ENCODE data around the gene SLC25A13.

SLC25A13 gene

DNA sequence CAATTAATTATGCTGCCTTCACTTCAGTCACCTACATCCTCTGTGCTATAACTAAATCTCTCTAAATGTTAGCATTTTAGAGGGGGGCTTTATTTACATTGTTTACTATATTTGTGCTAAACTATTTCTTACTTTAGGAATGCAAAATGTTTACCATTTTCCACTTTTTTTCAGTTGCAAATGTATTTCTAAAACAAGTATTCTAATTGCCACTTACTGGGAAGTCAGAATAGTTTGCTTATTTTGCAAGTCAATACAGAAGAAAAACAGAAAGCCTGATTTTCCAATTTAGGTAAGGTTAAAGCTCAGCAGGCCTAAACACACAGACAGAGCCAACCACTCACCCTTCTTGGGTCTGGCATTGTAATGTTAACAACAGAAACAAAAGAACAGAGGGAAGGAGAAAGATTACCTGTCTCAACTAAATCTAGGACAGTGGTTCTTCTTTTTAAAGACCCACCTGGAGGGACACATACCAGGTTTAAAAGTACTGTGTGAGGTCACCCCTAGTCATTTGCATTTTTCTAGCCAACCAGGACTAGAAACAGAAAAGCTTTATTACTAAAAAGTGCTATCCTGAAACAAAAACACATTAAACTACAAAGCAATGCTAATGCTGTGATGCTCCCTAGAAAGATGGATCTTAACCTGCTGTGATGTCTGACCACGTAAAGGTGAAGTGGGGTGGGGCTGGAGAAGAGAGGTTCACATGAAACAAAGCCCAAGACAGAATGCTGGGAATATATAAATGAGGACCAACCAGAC lies 178.2 kb downstream of the SLC25A13 start:
- H3K27ac ChIP-seq (replicated peaks; ENCODE audit: low read length): no peak overlapping the region
- no CpG with 5 or more reads among the region's 1 CpG for WGBS, 2 donors (ENCODE audit: extremely low coverage in 2 of 2, insufficient read length in 2 of 2, insufficient replicate concordance in 1 of 2)
- no peak for DNase-seq (ENCODE audit: low spot score)
- H3K4me2 ChIP-seq (ENCODE audit: insufficient read depth, low read length, poor library complexity, severe bottlenecking): no peak overlapping the region
- H3K14ac ChIP-seq (ENCODE audit: low read length): no peak overlapping the region
- H3K36me3 ChIP-seq (replicated peaks in 1 of 2; ENCODE audit: control insufficient read depth in 2 of 2, insufficient read depth in 2 of 2, low read length in 2 of 2): peaks cover 6 to 55% of the 10 kb centered on the region in 2 donors
- H3K4ac ChIP-seq (ENCODE audit: low read length): no peak overlapping the region
- no peak overlapping the region for H2BK15ac ChIP-seq (ENCODE audit: low read length)
- no peak overlapping the region for H2BK120ac ChIP-seq (ENCODE audit: low read depth, low read length)
- H4K91ac ChIP-seq (ENCODE audit: low read depth, low read length, poor library complexity): no peak overlapping the region
- no peak overlapping the region for H2BK12ac ChIP-seq (ENCODE audit: low read length)
- no peaks in the 10 kb centered on the region for H3K27me3 ChIP-seq (ENCODE audit: control insufficient read depth in 3 of 3, insufficient read depth in 3 of 3, low read depth in 1 of 3, low read length in 3 of 3)
- no peak overlapping the region for H3K18ac ChIP-seq (ENCODE audit: low read length)
- no peaks in the 10 kb centered on the region for H3K9me3 ChIP-seq (replicated peaks in 1 of 2; ENCODE audit: control insufficient read depth in 2 of 2, insufficient read depth in 1 of 2, low read depth in 1 of 2, low read length in 2 of 2)
- no peak overlapping the region for H3K4me3 ChIP-seq (ENCODE audit: low read length in 2 of 2)
- H3K9ac ChIP-seq (ENCODE audit: low read depth, low read length, poor library complexity): no peak overlapping the region
- no peak overlapping the region for H3K23ac ChIP-seq (ENCODE audit: low read depth, low read length, poor library complexity)
- no peak overlapping the region for H2AFZ ChIP-seq (ENCODE audit: low read length)
- no peak overlapping the region for H4K8ac ChIP-seq (ENCODE audit: low read depth, low read length)
- no peaks in the 10 kb centered on the region for H3K79me1 ChIP-seq (ENCODE audit: low read depth, low read length)
- no peak overlapping the region for H2AK5ac ChIP-seq (ENCODE audit: low read depth, low read length)
- H2BK5ac ChIP-seq (ENCODE audit: low read length): no peak overlapping the region
- peaks cover 1 to 2% of the 10 kb centered on the region in 2 donors for H3K4me1 ChIP-seq (ENCODE audit: control insufficient read depth in 2 of 2, insufficient read depth in 1 of 2, low read depth in 1 of 2, low read length in 2 of 2)

DNA sequence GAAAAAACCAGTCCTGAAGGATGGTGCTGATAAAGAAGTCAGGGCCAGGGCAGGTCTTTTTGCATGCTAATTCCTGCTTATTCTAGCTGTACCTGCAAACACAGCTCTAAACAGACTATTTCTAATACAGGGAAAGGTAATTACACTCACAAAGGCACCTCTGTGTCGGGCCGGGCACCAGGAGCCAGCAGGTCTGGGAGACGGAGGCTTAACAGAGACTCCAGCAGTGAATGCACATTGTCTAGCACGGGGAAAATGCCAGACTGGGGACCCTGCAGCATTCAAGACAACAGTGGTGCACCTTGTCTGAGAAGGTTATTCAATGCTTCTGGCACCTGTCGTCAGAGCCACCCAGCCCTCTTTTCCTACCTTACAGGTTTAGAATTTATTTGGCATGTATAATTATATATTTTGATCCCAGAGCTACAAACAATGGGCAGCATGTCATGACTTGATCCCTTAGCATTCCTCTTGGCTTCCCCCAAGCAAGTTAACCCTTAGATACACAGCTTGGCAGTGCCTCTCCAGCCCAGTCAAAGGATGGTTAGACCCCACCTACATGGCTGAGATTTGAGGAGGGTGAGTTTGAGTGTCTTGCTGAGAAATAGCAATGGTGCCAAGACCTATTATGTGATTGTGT lies 185.2 kb downstream of the SLC25A13 start:
- Histone ChIP-seq H2BK5ac (ENCODE audit: low read length) (no peak overlapping the region), H2BK120ac (ENCODE audit: low read depth, low read length) (no peak overlapping the region), H3K9me3 (replicated peaks in 1 of 2; ENCODE audit: control insufficient read depth in 2 of 2, insufficient read depth in 1 of 2, low read depth in 1 of 2, low read length in 2 of 2) (no peaks in the 10 kb centered on the region), H3K4ac (ENCODE audit: low read length) (no peak overlapping the region), H2AK5ac (ENCODE audit: low read depth, low read length) (no peak overlapping the region), H3K27ac (replicated peaks; ENCODE audit: low read length) (no peak overlapping the region), H3K27me3 (ENCODE audit: control insufficient read depth in 3 of 3, insufficient read depth in 3 of 3, low read depth in 1 of 3, low read length in 3 of 3) (no peaks in the 10 kb centered on the region), H4K91ac (ENCODE audit: low read depth, low read length, poor library complexity) (no peak overlapping the region), H3K36me3 (replicated peaks in 1 of 2; ENCODE audit: control insufficient read depth in 2 of 2, insufficient read depth in 2 of 2, low read length in 2 of 2) (peaks cover 0 to 40% of the 10 kb centered on the region in 2 donors), H3K4me3 (ENCODE audit: low read length in 2 of 2) (no peak overlapping the region), H2AFZ (ENCODE audit: low read length) (no peak overlapping the region), H4K8ac (ENCODE audit: low read depth, low read length) (no peak overlapping the region), H3K18ac (ENCODE audit: low read length) (no peak overlapping the region), H3K23ac (ENCODE audit: low read depth, low read length, poor library complexity) (no peak overlapping the region), H3K9ac (ENCODE audit: low read depth, low read length, poor library complexity) (no peak overlapping the region), H3K79me1 (ENCODE audit: low read depth, low read length) (no peaks in the 10 kb centered on the region), H2BK12ac (ENCODE audit: low read length) (no peak overlapping the region), H2BK15ac (ENCODE audit: low read length) (no peak overlapping the region), H3K4me2 (ENCODE audit: insufficient read depth, low read length, poor library complexity, severe bottlenecking) (no peak overlapping the region), H3K4me1 (ENCODE audit: control insufficient read depth in 2 of 2, insufficient read depth in 1 of 2, low read depth in 1 of 2, low read length in 2 of 2) (peaks cover 0 to 2% of the 10 kb centered on the region in 2 donors), H3K14ac (ENCODE audit: low read length) (no peak overlapping the region)
- no CpG with 5 or more reads among the region's 5 CpGs for WGBS, 2 donors (ENCODE audit: extremely low coverage in 2 of 2, insufficient read length in 2 of 2, insufficient replicate concordance in 1 of 2)
- no peak for DNase-seq (ENCODE audit: low spot score)

DNA sequence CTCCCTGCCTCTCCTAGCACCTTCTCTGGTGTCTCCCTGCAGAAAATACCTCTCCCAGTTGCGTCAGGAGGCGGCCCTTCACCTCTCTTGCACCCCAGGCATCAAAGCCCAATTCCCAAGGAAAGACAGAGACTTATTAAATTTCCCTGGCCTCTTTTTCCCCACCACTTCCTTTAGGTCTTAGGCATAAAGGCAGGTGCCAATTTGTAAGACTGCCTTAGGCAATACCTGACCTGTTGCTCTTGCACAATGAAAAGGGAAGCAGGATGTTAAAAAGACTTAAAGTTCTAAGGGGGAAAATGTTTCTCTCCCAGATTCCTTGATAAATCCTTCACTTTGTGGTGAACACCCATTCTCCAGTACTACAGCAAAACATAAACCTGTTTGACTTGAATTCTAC lies 186.7 kb downstream of the SLC25A13 start:
- Histone ChIP-seq H3K4me2 (ENCODE audit: insufficient read depth, low read length, poor library complexity, severe bottlenecking) (no peak overlapping the region), H3K18ac (ENCODE audit: low read length) (no peak overlapping the region), H3K4ac (ENCODE audit: low read length) (no peak overlapping the region), H2AK5ac (ENCODE audit: low read depth, low read length) (no peak overlapping the region), H3K27me3 (ENCODE audit: control insufficient read depth in 3 of 3, insufficient read depth in 3 of 3, low read depth in 1 of 3, low read length in 3 of 3) (no peaks in the 10 kb centered on the region), H2BK120ac (ENCODE audit: low read depth, low read length) (no peak overlapping the region), H2BK12ac (ENCODE audit: low read length) (no peak overlapping the region), H3K36me3 (replicated peaks in 1 of 2; ENCODE audit: control insufficient read depth in 2 of 2, insufficient read depth in 2 of 2, low read length in 2 of 2) (peaks cover 0 to 42% of the 10 kb centered on the region in 2 donors), H4K8ac (ENCODE audit: low read depth, low read length) (no peak overlapping the region), H3K4me1 (ENCODE audit: control insufficient read depth in 2 of 2, insufficient read depth in 1 of 2, low read depth in 1 of 2, low read length in 2 of 2) (peaks cover 0 to 2% of the 10 kb centered on the region in 2 donors), H3K9ac (ENCODE audit: low read depth, low read length, poor library complexity) (no peak overlapping the region), H2AFZ (ENCODE audit: low read length) (no peak overlapping the region), H2BK15ac (ENCODE audit: low read length) (no peak overlapping the region), H3K4me3 (ENCODE audit: low read length in 2 of 2) (no peak overlapping the region), H3K23ac (ENCODE audit: low read depth, low read length, poor library complexity) (no peak overlapping the region), H3K27ac (replicated peaks; ENCODE audit: low read length) (no peak overlapping the region), H3K9me3 (replicated peaks in 1 of 2; ENCODE audit: control insufficient read depth in 2 of 2, insufficient read depth in 1 of 2, low read depth in 1 of 2, low read length in 2 of 2) (no peaks in the 10 kb centered on the region), H3K14ac (ENCODE audit: low read length) (no peak overlapping the region), H4K91ac (ENCODE audit: low read depth, low read length, poor library complexity) (no peak overlapping the region), H2BK5ac (ENCODE audit: low read length) (no peak overlapping the region), H3K79me1 (ENCODE audit: low read depth, low read length) (no peaks in the 10 kb centered on the region)
- no CpG with 5 or more reads among the region's 2 CpGs for WGBS, 2 donors (ENCODE audit: extremely low coverage in 2 of 2, insufficient read length in 2 of 2, insufficient replicate concordance in 1 of 2)
- DNase-seq (ENCODE audit: low spot score): no peak

GRCh38 chr7:96131525-96131924 lies 190.4 kb downstream of the SLC25A13 start:
- H2BK12ac ChIP-seq (ENCODE audit: low read length): no peak overlapping the region
- H3K27ac ChIP-seq (replicated peaks; ENCODE audit: low read length): no peak overlapping the region
- H4K8ac ChIP-seq (ENCODE audit: low read depth, low read length): no peak overlapping the region
- H3K36me3 ChIP-seq (replicated peaks in 1 of 2; ENCODE audit: control insufficient read depth in 2 of 2, insufficient read depth in 2 of 2, low read length in 2 of 2): peaks cover 0 to 47% of the 10 kb centered on the region in 2 donors
- H3K18ac ChIP-seq (ENCODE audit: low read length): no peak overlapping the region
- H3K9ac ChIP-seq (ENCODE audit: low read depth, low read length, poor library complexity): no peak overlapping the region
- H2AFZ ChIP-seq (ENCODE audit: low read length): no peak overlapping the region
- H2BK120ac ChIP-seq (ENCODE audit: low read depth, low read length): no peak overlapping the region
- no peaks in the 10 kb centered on the region for H3K27me3 ChIP-seq (ENCODE audit: control insufficient read depth in 3 of 3, insufficient read depth in 3 of 3, low read depth in 1 of 3, low read length in 3 of 3)
- H3K4me1 ChIP-seq (ENCODE audit: control insufficient read depth in 2 of 2, insufficient read depth in 1 of 2, low read depth in 1 of 2, low read length in 2 of 2): peaks cover 3 to 5% of the 10 kb centered on the region in 2 donors
- no peak overlapping the region for H3K23ac ChIP-seq (ENCODE audit: low read depth, low read length, poor library complexity)
- no CpG with 5 or more reads among the region's 3 CpGs for WGBS, 2 donors (ENCODE audit: extremely low coverage in 2 of 2, insufficient read length in 2 of 2, insufficient replicate concordance in 1 of 2)
- H4K91ac ChIP-seq (ENCODE audit: low read depth, low read length, poor library complexity): no peak overlapping the region
- no peak for DNase-seq (ENCODE audit: low spot score)
- H2BK5ac ChIP-seq (ENCODE audit: low read length): no peak overlapping the region
- H3K79me1 ChIP-seq (ENCODE audit: low read depth, low read length): no peaks in the 10 kb centered on the region
- H3K14ac ChIP-seq (ENCODE audit: low read length): no peak overlapping the region
- H3K4me2 ChIP-seq (ENCODE audit: insufficient read depth, low read length, poor library complexity, severe bottlenecking): no peak overlapping the region
- no peak overlapping the region for H3K4ac ChIP-seq (ENCODE audit: low read length)
- no peaks in the 10 kb centered on the region for H3K9me3 ChIP-seq (replicated peaks in 1 of 2; ENCODE audit: control insufficient read depth in 2 of 2, insufficient read depth in 1 of 2, low read depth in 1 of 2, low read length in 2 of 2)
- H2AK5ac ChIP-seq (ENCODE audit: low read depth, low read length): no peak overlapping the region
- no peak overlapping the region for H2BK15ac ChIP-seq (ENCODE audit: low read length)
- H3K4me3 ChIP-seq (ENCODE audit: low read length in 2 of 2): no peak overlapping the region
